PC-3 (cell line): ENCODE results near the gene APMAP.
"Not testable (repeated sequence)": the region's sequence is repeated elsewhere in the genome, so short reads cannot be mapped to it uniquely, and the experiment has no call there.

Source experiments
- EZH2 ChIP-seq: fragments of 300-600 bp; sonication (generic); IDR thresholded peaks from one replicate; pipeline ENCODE4 v1.6.1; 2017; ENCODE audit warnings: antibody characterized with exemption, mild to moderate bottlenecking, low read length; ENCODE audit not compliant: unreplicated experiment
- EZH2phosphoT487 ChIP-seq: fragments of 300-600 bp; sonication (generic); IDR thresholded peaks from 2 replicates; pipeline ENCODE4 v1.6.1; 2018; ENCODE audit warnings: mild to moderate bottlenecking, antibody characterized with exemption, low read length, borderline replicate concordance
- TF ChIP-seq, protein P1 (sequence below): fragments of 300-600 bp; sonication (generic); conservative IDR thresholded peaks from 2 replicates; pipeline ENCODE4 v1.5.1; 2017; ENCODE audit warnings: antibody characterized with exemption, low read depth, mild to moderate bottlenecking, low read length

DNA sequence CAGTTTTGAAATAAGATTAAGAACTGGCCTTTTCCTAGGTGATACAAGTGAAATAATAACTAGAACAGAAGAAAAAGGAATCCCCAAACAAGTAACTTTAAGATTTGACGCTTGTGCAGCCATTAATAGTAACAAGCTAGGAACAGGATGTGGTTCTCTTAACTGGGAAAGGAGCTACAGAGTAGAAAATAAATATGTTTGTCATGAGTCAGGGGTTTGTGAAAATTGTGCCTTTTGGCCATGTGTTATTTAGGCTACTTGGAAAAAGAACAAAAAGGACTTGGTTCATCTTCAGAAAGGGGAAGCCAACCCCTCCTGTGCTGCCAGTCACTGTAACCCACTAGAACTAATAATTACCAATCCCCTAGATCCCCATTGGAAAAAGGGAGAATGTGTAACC lies 60.7 kb downstream of the APMAP start:
- TF ChIP-seq, protein P1, sequence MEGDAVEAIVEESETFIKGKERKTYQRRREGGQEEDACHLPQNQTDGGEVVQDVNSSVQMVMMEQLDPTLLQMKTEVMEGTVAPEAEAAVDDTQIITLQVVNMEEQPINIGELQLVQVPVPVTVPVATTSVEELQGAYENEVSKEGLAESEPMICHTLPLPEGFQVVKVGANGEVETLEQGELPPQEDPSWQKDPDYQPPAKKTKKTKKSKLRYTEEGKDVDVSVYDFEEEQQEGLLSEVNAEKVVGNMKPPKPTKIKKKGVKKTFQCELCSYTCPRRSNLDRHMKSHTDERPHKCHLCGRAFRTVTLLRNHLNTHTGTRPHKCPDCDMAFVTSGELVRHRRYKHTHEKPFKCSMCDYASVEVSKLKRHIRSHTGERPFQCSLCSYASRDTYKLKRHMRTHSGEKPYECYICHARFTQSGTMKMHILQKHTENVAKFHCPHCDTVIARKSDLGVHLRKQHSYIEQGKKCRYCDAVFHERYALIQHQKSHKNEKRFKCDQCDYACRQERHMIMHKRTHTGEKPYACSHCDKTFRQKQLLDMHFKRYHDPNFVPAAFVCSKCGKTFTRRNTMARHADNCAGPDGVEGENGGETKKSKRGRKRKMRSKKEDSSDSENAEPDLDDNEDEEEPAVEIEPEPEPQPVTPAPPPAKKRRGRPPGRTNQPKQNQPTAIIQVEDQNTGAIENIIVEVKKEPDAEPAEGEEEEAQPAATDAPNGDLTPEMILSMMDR, result not testable (repeated sequence)
- not testable (repeated sequence) for TF ChIP-seq EZH2, EZH2phosphoT487
